Keratinocyte (primary cell): ENCODE results near the gene TMEM163. TPM values are rescaled to one million over a fixed set of nuclear protein-coding genes. Genes with fewer than 3 reads are reported as not detected.

Source experiments
- DNase-seq: peaks from one replicate; pipeline ENCODE4 v3.0.0-alpha.2; 2011; ENCODE audit warnings: low read depth, missing footprints, low spot score
- FAIRE-seq: peaks from 2 replicates; lab custom pipeline; 2011; peaks lifted over from hg19 to GRCh38; lab: Jason Lieb, UNC
- H2AFZ ChIP-seq: 2 replicates; pipeline ENCODE4 v1.6.0; 2012; ENCODE audit warnings: low read length, control low read depth, inconsistent platforms; ENCODE audit not compliant: control insufficient read depth
- H3K27ac ChIP-seq: 2 replicates; pipeline ENCODE4 v1.5.1; 2011; ENCODE audit warnings: low read length; ENCODE audit not compliant: control insufficient read depth, insufficient read depth
- H3K27me3 ChIP-seq: 3 replicates; pipeline ENCODE4 v1.6.0; 2011; ENCODE audit warnings: low read length; ENCODE audit not compliant: control insufficient read depth, insufficient read depth; ENCODE audit errors: extremely low read depth
- H3K36me3 ChIP-seq, 2 experiments: 2 replicates in 1 of 2; 3 replicates in 1 of 2; pipeline ENCODE4 v1.5.1; 2011; ENCODE audit warnings: low read length in 2 of 2, mild to moderate bottlenecking in 1 of 2; ENCODE audit not compliant: control insufficient read depth in 2 of 2, insufficient read depth in 2 of 2; ENCODE audit errors: extremely low read depth in 1 of 2
- H3K4me1 ChIP-seq: 3 replicates; pipeline ENCODE4 v1.5.1; 2011; ENCODE audit warnings: low read length; ENCODE audit not compliant: control insufficient read depth, insufficient read depth; ENCODE audit errors: extremely low read depth
- H3K4me2 ChIP-seq: 3 replicates; pipeline ENCODE4 v1.6.0; 2011; ENCODE audit warnings: low read depth, low read length; ENCODE audit not compliant: control insufficient read depth, insufficient read depth; ENCODE audit errors: extremely low read depth
- H3K4me3 ChIP-seq, 3 experiments: fragments of 200-600 bp in 1 of 3; sonication (generic) in 1 of 3; 2 replicates in 2 of 3; 3 replicates in 1 of 3; pipeline ENCODE4 v1.5.1; 2011 to 2016; ENCODE audit warnings: low read length in 3 of 3, mild to moderate bottlenecking in 3 of 3, control low read depth in 2 of 3, inconsistent platforms in 1 of 3, low read depth in 1 of 3, mixed read lengths in 1 of 3, mixed run types in 1 of 3, moderate library complexity in 1 of 3; ENCODE audit not compliant: control insufficient read depth in 2 of 3, insufficient read depth in 2 of 3; ENCODE audit errors: extremely low read depth in 1 of 3
- H3K79me2 ChIP-seq: 2 replicates; pipeline ENCODE4 v1.6.0; 2012; ENCODE audit warnings: low read length; ENCODE audit not compliant: control insufficient read depth, insufficient read depth
- H3K9ac ChIP-seq: 3 replicates; pipeline ENCODE4 v1.6.0; 2011; ENCODE audit warnings: low read length; ENCODE audit not compliant: control insufficient read depth, insufficient read depth; ENCODE audit errors: extremely low read depth
- H3K9me1 ChIP-seq: 3 replicates; pipeline ENCODE4 v1.6.0; 2011; ENCODE audit warnings: low read length; ENCODE audit not compliant: control insufficient read depth, insufficient read depth; ENCODE audit errors: extremely low read depth
- H3K9me3 ChIP-seq: 2 replicates; pipeline ENCODE4 v1.5.1; 2012; ENCODE audit warnings: low read depth, low read length; ENCODE audit not compliant: control insufficient read depth
- H4K20me1 ChIP-seq: 3 replicates; pipeline ENCODE4 v1.6.0; 2011; ENCODE audit warnings: low read length; ENCODE audit not compliant: control insufficient read depth, insufficient read depth; ENCODE audit errors: extremely low read depth
- CTCF ChIP-seq, 3 experiments: IDR thresholded peaks in 1 of 3; conservative IDR thresholded peaks in 1 of 3; optimal IDR thresholded peaks in 1 of 3; 2 replicates in 2 of 3; 3 replicates in 1 of 3; pipeline versions ENCODE3 to v1.5.1; 2011; ENCODE audit warnings: low read length in 3 of 3, mild to moderate bottlenecking in 3 of 3, moderate library complexity in 2 of 3, control low read depth in 1 of 3, inconsistent platforms in 1 of 3; ENCODE audit not compliant: insufficient read depth in 2 of 3; ENCODE audit errors: extremely low read depth in 1 of 3
- EZH2 ChIP-seq: IDR thresholded peaks from one replicate; pipeline ENCODE4 v1.6.1; 2012; ENCODE audit warnings: inconsistent platforms, mild to moderate bottlenecking, low read length, moderate library complexity
- dilution Hi-C: fragments of 300-500 bp; cut with MboI; formaldehyde crosslinking; loops from one replicate; pipeline ENCODE4 v1.7.0; 2020; ENCODE audit warnings: low sequenced_read_pairs; ENCODE audit not compliant: extremely low pct_ligation_motif_present
- polyA plus RNA-seq, 5 experiments: library from polyadenylated mRNA; depleted of rRNA in 3 of 5; stranded (reverse) in 3 of 5; stranded (forward) in 1 of 5; unstranded in 1 of 5; fragments of >200 nt; gene quantifications; 1 replicate in 1 of 5; 2 replicates in 3 of 5; 3 replicates in 1 of 5; pipeline versions ENCODE4 v1.2.1 to v1.2.3, GENCODE V29; 2011 to 2012; ENCODE audit warnings: missing spikeins in 2 of 5, low read depth in 1 of 5, low replicate concordance in 1 of 5

The TMEM163 gene
- polyA plus RNA-seq, 1 donor (not counting 4 experiments of a cell fraction or from before 2014, with no cell fraction given): not detected

GRCh38 chr2:134555411-134555810, 163.4 kb downstream of the TMEM163 start:
- dilution Hi-C loops: no loop called here
- no peak for FAIRE-seq

GRCh38 chr2:134553657-134554056, 165.1 kb downstream of the TMEM163 start:
- Histone ChIP-seq H3K4me1 (no peaks in the 10 kb centered on the region), H3K9ac (no peak overlapping the region), H4K20me1 (no peaks in the 10 kb centered on the region), H2AFZ (no peak overlapping the region), H3K79me2 (no peaks in the 10 kb centered on the region), H3K9me1 (no peaks in the 10 kb centered on the region), H3K27me3 (peaks cover 8% of the 10 kb centered on the region), H3K4me2 (no peak overlapping the region), H3K27ac (no peak overlapping the region), H3K9me3 (no peaks in the 10 kb centered on the region), H3K36me3 (no peaks in the 10 kb centered on the region), H3K4me3 (no peak overlapping the region)
- dilution Hi-C loops: no loop called here
- no peak for TF ChIP-seq CTCF (optimal IDR thresholded peaks at IDR 0.05 in 1 of 3, IDR thresholded peaks at IDR 0.05 in 1 of 3, conservative IDR thresholded peaks at IDR 0.05 in 1 of 3; ENCODE audit: extremely low read depth in 1 of 3, insufficient read depth in 2 of 3, low read length in 3 of 3)
- TF ChIP-seq EZH2: no peak
- DNase-seq: no peak
- FAIRE-seq: no peak

More at GRCh38 chr2:134555411-134555810, 163.4 kb downstream of the TMEM163 start:
- Histone ChIP-seq H3K27me3 (peaks cover 5% of the 10 kb centered on the region), H3K9ac (no peak overlapping the region), H3K4me3 (no peak overlapping the region), H3K4me2 (no peak overlapping the region), H3K9me3 (no peaks in the 10 kb centered on the region), H3K9me1 (no peaks in the 10 kb centered on the region), H3K4me1 (no peaks in the 10 kb centered on the region), H4K20me1 (no peaks in the 10 kb centered on the region), H3K27ac (no peak overlapping the region), H3K36me3 (no peaks in the 10 kb centered on the region), H2AFZ (no peak overlapping the region), H3K79me2 (no peaks in the 10 kb centered on the region)
- no peak for DNase-seq
- TF ChIP-seq CTCF (optimal IDR thresholded peaks at IDR 0.05 in 1 of 3, IDR thresholded peaks at IDR 0.05 in 1 of 3, conservative IDR thresholded peaks at IDR 0.05 in 1 of 3; ENCODE audit: extremely low read depth in 1 of 3, insufficient read depth in 2 of 3, low read length in 3 of 3): no peak
- TF ChIP-seq EZH2: no peak
